Limb (tissue), 2 donors: ENCODE results near the gene VEGFC.

ENCODE experiments used
- DNase-seq, 2 donors: peaks; one replicate each; pipeline ENCODE4 v3.0.0-alpha.2; 2016; ENCODE audit errors: extremely low spot score in 2 of 2

The VEGFC gene

DNA sequence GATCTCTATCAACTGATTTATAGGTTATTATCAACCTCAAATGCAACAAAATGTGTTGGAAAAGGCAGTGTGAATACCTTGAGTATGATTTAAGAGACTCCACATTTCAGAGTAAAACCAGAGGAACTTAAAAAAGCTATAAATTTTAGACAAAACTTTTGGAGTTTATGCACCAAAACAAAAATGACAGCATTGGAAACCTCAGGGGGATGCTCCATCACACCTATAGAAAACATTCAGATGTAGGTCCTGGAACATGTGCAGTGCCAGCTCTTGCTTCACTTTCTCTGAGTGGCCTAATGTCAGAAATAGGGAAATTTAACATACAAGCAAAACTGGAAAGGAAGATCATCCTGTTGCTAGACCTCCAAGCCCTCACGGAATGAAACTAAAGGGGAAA is 5.8 kb upstream of the VEGFC start:
- no peak for DNase-seq

DNA sequence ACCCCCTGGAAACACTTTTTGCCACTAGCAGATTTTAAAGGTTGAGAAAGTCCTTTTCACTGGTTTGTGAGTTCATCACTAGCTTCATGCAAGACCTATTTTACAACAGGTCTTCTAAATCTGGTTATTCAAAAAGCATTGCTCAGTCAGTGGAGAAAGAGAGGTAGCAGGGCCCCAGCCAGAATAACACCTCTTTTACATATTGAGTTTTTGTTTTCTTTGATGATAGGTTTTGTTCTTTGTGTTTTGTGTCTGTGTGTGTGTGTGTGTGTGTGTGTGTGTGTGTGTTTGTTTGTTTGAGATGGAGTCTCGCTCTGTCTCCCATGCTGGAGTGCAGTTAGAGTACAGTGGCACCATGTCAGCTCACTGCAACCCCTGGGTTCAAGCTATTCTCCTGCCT is 2.7 kb upstream of the VEGFC start:
- no peak for DNase-seq

DNA sequence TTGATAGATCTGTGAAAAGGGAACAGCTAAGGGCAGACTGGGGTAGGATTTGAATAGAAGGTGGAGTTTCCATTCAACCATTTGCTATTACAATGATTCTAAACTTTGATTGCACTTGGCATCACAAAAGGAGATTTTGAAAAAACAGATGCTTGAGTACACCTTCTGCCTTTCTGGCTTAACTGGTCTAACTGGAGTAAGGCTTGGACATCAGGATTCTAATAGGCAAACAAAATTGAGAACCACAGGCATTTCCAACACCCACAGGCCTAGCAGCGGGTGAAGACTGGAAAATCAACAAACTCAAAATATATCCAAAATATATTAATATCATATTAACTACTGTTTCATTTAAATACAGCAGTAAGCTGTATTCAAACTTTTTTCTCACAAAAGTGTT is 1.9 kb upstream of the VEGFC start:
- DNase-seq = no peak

- DNase-seq = no peak
Measured at GRCh38 chr4:176794151-176794550, 1.4 kb upstream of the VEGFC start.

DNA sequence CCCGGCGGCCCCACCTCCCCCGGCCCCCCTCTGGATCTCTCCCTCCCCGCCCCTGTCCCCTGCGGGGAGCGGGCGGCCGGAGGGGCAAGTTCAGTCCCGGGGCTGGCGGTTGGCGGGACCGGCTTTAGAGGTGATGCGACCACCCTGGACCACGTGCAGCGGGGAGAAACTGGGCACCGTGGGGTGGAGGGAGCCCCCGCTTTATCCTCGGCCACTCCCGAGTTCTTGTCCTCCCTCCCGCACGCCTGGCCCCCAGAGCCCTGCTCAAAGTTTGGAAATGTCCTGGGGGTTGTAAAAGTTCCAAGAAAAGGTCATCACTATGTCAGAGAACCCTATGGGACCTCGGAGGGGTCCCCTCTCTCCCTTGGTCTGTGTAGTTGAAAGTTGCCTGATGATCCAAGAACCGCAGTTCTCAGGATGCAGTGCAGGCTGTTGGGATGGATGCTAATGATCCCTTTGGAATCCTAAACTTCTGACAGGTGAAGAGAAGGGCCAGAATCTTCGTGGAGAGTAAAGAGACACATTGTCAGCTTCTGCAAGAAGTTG is 411 bp upstream of the VEGFC start:
- DNase-seq = no peak

DNA sequence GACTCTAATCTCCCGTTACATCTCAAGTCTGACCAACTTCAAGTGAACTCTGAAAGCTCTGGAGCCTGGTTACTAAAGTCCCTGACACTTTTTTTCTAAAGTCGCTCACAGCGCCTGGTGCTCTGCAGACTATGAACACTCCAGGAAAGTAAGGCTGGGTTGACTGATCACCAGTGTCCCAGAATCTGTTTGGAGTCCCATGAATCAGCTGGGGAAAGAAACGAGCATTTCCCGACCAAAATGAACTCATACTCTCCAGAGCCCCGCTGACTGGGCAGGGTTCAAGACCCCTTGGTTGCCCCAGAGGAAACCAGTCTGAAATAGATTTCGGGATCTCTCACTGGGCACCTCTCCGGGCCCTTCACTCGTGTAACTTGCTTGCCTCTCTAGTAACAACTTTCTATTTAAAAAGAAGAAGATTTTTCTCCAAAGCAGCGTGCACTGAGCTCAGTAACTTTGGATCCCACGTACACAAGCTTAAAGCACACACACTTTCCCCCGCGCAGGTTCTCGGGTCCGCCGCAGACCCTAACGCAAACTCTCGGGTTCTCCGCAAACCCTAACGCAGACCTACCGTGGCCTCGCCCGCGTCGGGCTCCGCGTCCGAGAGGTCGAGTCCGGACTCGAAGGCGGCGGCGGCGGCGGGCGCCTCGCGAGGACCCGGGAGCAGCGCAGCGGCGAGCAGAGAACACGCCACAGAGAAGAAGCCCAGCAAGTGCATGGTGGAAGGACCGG is 964 bp downstream of the VEGFC start:
- no peak for DNase-seq

DNA sequence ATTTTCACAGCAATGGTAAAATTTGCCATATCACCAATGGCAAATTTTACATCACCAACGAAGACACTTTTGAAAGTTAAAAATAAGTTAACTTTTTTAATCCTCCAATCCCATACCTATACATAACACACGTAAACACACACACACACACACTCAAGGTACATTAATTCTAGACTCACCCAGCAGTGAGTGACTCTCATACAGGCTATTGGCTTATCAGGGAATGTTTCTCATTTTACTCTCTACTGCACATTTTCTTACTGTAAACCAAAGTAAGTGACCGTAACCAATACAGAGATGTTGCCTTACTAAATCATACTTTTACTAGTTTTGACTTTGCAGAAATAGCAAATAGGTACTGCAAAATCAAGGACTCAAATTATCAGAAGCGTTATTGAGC is 2.3 kb downstream of the VEGFC start:
- DNase-seq = no peak

DNA sequence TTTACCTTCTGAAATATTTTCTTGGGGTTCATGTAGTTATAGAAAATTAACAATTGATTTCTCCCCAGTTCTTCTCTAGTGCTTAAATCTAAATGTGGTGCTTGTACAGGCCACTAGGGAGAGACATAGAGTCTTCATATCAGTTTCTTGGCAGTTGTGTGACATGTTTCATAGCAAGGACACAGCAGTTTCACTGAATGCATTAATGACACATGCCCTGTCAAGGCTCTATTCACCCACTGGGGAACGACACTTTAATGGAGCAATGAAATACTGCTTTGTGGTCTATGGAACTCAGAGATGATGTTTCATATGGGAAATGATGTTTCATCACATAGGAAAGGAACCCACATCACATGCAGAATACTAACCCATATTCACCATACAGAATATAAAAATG is 2.8 kb downstream of the VEGFC start:
- DNase-seq = peak in 1 of 2 donors; percentile 74

DNA sequence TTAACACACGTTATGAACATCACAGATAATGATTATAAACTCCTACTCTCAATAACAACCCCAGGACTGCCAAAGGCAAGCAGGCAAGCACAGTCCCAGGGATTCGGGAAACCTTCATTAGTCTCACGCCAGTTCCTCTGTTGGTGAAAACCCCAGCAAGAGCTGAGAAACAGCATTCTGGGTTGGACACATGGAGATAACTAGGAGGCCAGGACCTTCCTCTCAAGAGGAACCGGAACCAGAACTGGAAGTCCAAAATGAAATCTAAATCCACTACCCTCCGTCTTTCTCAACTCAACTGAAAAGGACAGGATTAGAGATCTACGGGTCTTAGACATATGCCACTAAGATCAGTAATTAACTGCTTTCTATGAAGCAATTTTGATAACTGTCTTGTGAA is 3.8 kb downstream of the VEGFC start:
- DNase-seq = no peak

GRCh38 chr4:176788248-176788647 is 4.5 kb downstream of the VEGFC start:
- DNase-seq = no peak

DNA sequence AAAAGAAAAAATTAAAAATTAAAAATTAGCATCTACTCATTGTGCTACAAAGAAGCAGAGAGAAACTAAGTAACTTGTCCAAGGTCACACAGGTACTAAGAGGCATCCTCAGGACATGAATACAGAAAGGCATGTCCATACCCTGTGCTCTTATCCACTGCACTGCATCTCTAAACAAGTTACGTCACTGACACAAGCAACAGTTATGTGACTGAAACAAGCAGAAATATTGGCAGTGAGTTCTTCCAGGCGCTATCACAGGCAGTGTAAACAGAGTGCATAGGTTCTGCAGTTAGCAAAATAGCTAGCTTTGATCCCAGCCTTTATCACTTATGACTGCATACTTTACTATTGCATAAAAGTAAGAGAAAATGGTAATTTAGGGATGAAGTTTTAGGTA is 7.9 kb downstream of the VEGFC start:
- no peak for DNase-seq

- no peak for DNase-seq
Measured at GRCh38 chr4:176782794-176783193, 9.9 kb downstream of the VEGFC start.

- DNase-seq = no peak
Measured at GRCh38 chr4:176782191-176782590, 10.5 kb downstream of the VEGFC start.

- DNase-seq = no peak
Measured at GRCh38 chr4:176781739-176782100, 11.0 kb downstream of the VEGFC start.

GRCh38 chr4:176780995-176781738 is 11.6 kb downstream of the VEGFC start:
- DNase-seq = no peak

DNA sequence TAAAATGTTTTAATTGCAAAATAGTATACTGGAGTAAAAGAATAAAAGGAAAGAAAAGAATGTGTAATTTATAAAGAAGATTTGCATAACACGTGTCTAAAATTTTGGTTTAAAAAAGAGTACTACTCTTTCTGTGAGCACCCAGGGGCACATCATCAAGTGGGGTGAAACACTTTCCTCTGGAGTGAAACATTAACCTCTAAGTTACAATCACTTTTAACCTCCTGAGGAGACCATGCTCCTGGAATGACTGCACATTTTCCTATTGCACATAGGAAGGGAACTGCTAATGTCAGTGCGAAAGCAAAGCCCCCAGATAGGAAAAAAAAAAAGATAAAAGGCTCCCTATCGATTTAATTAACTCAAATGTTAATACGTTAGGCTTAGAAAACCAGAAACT is 13.3 kb downstream of the VEGFC start:
- DNase-seq = no peak

- DNase-seq = no peak
Measured at GRCh38 chr4:176778491-176778890, 14.2 kb downstream of the VEGFC start.

GRCh38 chr4:176778063-176778462 is 14.7 kb downstream of the VEGFC start:
- DNase-seq = no peak

DNA sequence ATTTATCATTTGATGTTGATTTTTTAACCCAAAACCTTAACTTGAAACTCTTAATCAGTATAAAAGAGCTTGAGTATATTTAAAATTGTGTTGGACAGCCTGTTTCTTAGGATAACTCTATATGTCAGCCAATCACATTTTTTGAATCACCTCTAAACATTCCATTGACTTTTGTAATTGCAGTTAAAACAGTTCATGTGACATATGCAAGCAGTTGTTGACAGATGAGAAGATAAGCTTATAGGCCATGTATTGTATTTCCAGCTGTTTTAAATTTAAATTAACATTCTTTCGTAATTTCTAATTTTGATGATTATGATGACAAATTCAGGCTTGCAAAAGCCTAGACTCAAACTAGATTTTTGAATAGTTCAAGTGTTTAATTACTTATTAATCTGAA is 17.4 kb downstream of the VEGFC start:
- no peak for DNase-seq

GRCh38 chr4:176774852-176775251 is 17.9 kb downstream of the VEGFC start:
- DNase-seq = no peak

GRCh38 chr4:176769514-176769913 is 23.2 kb downstream of the VEGFC start:
- DNase-seq = no peak

GRCh38 chr4:176767183-176767582 is 25.5 kb downstream of the VEGFC start:
- DNase-seq = no peak
